ENCODE data around the gene GDF7. TPM values are rescaled to one million over a fixed set of nuclear protein-coding genes. Genes with fewer than 3 reads are reported as not detected.

The GDF7 gene
- total RNA-seq, 1 experiment from 2014 or later = 0.02 TPM

DNA sequence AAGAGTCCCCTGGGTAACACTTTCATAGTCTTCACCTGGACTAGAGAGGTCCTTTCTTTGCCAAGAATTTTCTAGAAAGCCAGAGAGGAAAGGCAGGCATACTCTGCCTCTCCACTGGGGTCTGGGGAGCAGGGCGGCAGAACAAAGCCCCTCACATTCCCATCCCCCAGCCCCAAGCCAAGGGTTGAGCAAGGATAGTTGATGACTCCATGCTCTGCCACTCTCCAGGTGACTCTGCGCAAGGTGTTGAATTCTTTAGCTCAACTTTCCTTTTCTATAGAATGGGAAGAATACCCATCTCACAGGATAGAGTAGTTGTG is 2.9 kb upstream of the GDF7 start (continued):
- TF ChIP-seq SRF (IDR thresholded peaks at IDR 0.05; ENCODE audit: low read depth) (no peak), ZBTB33 (IDR thresholded peaks at IDR 0.05; ENCODE audit: extremely low read depth, insufficient replicate concordance, low read length) (no peak), SIN3A (IDR thresholded peaks at IDR 0.05; ENCODE audit: low read depth) (no peak)

GRCh38 chr2:20664431-20665242 is 2.3 kb upstream of the GDF7 start:
- H3K79me2 ChIP-seq (ENCODE audit: insufficient read depth, low read length) = no peaks in the 10 kb centered on the region
- no peaks in the 10 kb centered on the region for H3K9me3 ChIP-seq (ENCODE audit: control insufficient read depth in 1 of 2, insufficient read depth in 1 of 2, low read depth in 1 of 2, low read length in 2 of 2)
- intact Hi-C loops (cut with micrococcal nuclease) = no loop called here
- no peaks in the 10 kb centered on the region for H4K20me1 ChIP-seq (ENCODE audit: insufficient read depth)
- RAD21 ChIA-PET (ENCODE audit: low non-redundant PET in 1 of 2, low total read pairs in 2 of 2, uncharacterized antibody in 2 of 2, unreplicated experiment in 2 of 2) = no interaction called here
- ATAC-seq (no peak), DNase-seq (ENCODE audit: low read depth, low spot score) (no peak)
- POLR2A ChIA-PET = no interaction called here
- peaks cover 31% of the 10 kb centered on the region for H3K27me3 ChIP-seq (ENCODE audit: insufficient read depth, low read length)
- H3K4me3 ChIP-seq (replicated peaks in 1 of 2; ENCODE audit: low read depth in 1 of 2, low read length in 2 of 2) = no peak overlapping the region
- no peaks in the 10 kb centered on the region for H3K9me2 ChIP-seq (ENCODE audit: insufficient read depth)
- peaks cover 0 to 4% of the 10 kb centered on the region in 2 experiments; a peak in 1 of 4 replicates for H3K4me1 ChIP-seq (ENCODE audit: control insufficient read depth in 1 of 2, insufficient read depth in 2 of 2, low read length in 2 of 2)
- no peaks in the 10 kb centered on the region for H3K36me3 ChIP-seq (ENCODE audit: control insufficient read depth in 1 of 2, insufficient read depth in 2 of 2, low read length in 2 of 2)
- TF ChIP-seq POLR2AphosphoS5 (IDR thresholded peaks at IDR 0.05; ENCODE audit: low read depth, low read length) (no peak), SIN3A (IDR thresholded peaks at IDR 0.05; ENCODE audit: low read depth) (no peak), EZH2 (IDR thresholded peaks at IDR 0.05) (no peak), CBX3 (IDR thresholded peaks at IDR 0.05; ENCODE audit: low read depth) (no peak), SP1 (IDR thresholded peaks at IDR 0.05; ENCODE audit: low read depth) (no peak), JUND (IDR thresholded peaks at IDR 0.05) (no peak), FOSL1 (IDR thresholded peaks at IDR 0.05; ENCODE audit: low read depth) (no peak), TCF7L2 (IDR thresholded peaks at IDR 0.05; ENCODE audit: borderline replicate concordance, extremely low read depth, insufficient read depth, insufficient read length) (no peak), SRF (IDR thresholded peaks at IDR 0.05; ENCODE audit: low read depth) (no peak), EGR1 (IDR thresholded peaks at IDR 0.05; ENCODE audit: low read depth) (no peak), EZH2phosphoT487 (IDR thresholded peaks at IDR 0.05; ENCODE audit: borderline replicate concordance) (no peak)
- H3K9ac ChIP-seq (ENCODE audit: low read length) = no peak overlapping the region
- CTCF ChIA-PET = no interaction called here
- H3K4me2 ChIP-seq (ENCODE audit: low read length) = no peak overlapping the region
- H2AFZ ChIP-seq (ENCODE audit: low read depth, low read length, poor library complexity, severe bottlenecking) = no peak overlapping the region
- BruUV-seq (replicated peaks) = no TSS peak
- H3K27ac ChIP-seq (ENCODE audit: low read depth, low read length) = no peak overlapping the region
